ENCODE data around the gene RIN3. TPM values are rescaled to one million over a fixed set of nuclear protein-coding genes. Genes with fewer than 3 reads are reported as not detected.

The RIN3 gene
- total and polyA plus RNA-seq, 2 donors (not counting 3 experiments of a cell fraction or from before 2014, with no cell fraction given) = 5.1 to 20.8 TPM

GRCh38 chr14:92613008-92613658, 99.6 kb downstream of the RIN3 start:
- TF ChIP-seq, protein P1, sequence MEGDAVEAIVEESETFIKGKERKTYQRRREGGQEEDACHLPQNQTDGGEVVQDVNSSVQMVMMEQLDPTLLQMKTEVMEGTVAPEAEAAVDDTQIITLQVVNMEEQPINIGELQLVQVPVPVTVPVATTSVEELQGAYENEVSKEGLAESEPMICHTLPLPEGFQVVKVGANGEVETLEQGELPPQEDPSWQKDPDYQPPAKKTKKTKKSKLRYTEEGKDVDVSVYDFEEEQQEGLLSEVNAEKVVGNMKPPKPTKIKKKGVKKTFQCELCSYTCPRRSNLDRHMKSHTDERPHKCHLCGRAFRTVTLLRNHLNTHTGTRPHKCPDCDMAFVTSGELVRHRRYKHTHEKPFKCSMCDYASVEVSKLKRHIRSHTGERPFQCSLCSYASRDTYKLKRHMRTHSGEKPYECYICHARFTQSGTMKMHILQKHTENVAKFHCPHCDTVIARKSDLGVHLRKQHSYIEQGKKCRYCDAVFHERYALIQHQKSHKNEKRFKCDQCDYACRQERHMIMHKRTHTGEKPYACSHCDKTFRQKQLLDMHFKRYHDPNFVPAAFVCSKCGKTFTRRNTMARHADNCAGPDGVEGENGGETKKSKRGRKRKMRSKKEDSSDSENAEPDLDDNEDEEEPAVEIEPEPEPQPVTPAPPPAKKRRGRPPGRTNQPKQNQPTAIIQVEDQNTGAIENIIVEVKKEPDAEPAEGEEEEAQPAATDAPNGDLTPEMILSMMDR (IDR thresholded peaks at IDR 0.05; ENCODE audit: extremely low read depth in 1 of 2, insufficient read depth in 1 of 2, low read depth in 1 of 2, low read length in 2 of 2) = peak; percentile 65 to 68
- TF ChIP-seq GATA2 (IDR thresholded peaks at IDR 0.05; ENCODE audit: insufficient read depth, insufficient read length, low read depth, low read length) = no peak
- no peak for TF ChIP-seq POLR2A (IDR thresholded peaks at IDR 0.05; ENCODE audit: low read depth, low read length)

DNA sequence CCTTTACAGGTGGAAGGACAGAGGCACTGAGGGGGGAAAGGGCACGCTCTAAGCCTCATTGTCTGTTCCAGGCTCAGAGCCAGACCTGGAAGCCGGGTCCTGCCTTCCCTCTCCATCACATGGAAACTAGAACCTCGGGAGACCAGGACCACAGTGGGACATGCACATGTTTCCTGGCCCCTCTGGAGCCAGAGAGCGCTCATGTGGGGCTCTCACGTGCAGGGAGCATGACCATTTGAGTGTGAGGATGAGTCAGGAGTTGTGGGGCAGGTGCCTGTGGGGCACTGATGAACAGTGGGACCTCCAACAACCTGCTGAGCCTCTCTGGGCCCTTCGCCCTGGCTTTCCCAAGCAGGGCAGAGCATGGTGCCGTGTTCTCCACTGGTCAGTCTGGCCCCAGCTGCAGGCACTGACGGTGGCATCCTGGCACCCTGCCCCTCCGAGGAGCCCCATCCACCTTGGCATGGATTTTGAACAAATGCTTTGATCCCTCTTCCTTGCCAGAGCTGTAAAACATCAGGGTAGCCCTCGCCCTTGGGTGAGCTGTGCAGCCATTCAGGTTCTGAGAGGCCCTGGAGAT, 100.2 kb downstream of the RIN3 start:
- intact Hi-C loops (cut with micrococcal nuclease) = no loop called here
- Histone ChIP-seq H3K9me3 (replicated peaks; ENCODE audit: control insufficient read depth, insufficient read depth, low read length) (no peaks in the 10 kb centered on the region), H3K4me3 (replicated peaks in 1 of 3; ENCODE audit: insufficient read depth in 1 of 3, low read depth in 1 of 3, low read length in 3 of 3) (no peak overlapping the region), H3K27me3 (ENCODE audit: control insufficient read depth in 2 of 2, insufficient read depth in 2 of 2, low read length in 2 of 2) (no peaks in the 10 kb centered on the region), H4K20me1 (replicated peaks; ENCODE audit: control insufficient read depth, extremely low read depth, insufficient read depth, low read length) (no peaks in the 10 kb centered on the region), H3K27ac (ENCODE audit: insufficient read depth, low read depth, low read length) (no peak overlapping the region), H3K79me2 (ENCODE audit: control insufficient read depth, insufficient read depth, low read length) (no peaks in the 10 kb centered on the region), H3K4me1 (ENCODE audit: control insufficient read depth, extremely low read depth, insufficient read depth, low read length) (peaks cover 6% of the 10 kb centered on the region), H2AFZ (ENCODE audit: low read depth, low read length) (no peak overlapping the region), H3K9me1 (replicated peaks; ENCODE audit: control insufficient read depth, extremely low read depth, insufficient read depth, low read length) (no peaks in the 10 kb centered on the region), H3K36me3 (ENCODE audit: control insufficient read depth in 2 of 2, extremely low read depth in 1 of 2, insufficient read depth in 2 of 2, low read length in 2 of 2) (peaks cover 0 to 1% of the 10 kb centered on the region in 2 experiments), H3K9ac (replicated peaks; ENCODE audit: extremely low read depth, insufficient read depth, low read length) (no peak overlapping the region), H3K4me2 (ENCODE audit: insufficient read depth, low read length) (no peak overlapping the region)
- no peak for FAIRE-seq
- no TSS peak for BruUV-seq (replicated peaks)
- dilution Hi-C loops (cut with MboI; ENCODE audit: extremely low pct_ligation_motif_present, low sequenced_read_pairs) = no loop called here
- POLR2A ChIA-PET = no interaction called here
- TF ChIP-seq MYC (IDR thresholded peaks at IDR 0.05; ENCODE audit: low read depth, low read length) = no peak
- no peak for DNase-seq (ENCODE audit: low read depth, low spot score)
- CTCF ChIA-PET = interaction anchor here (0.8 kb wide), 1 partner anchor 73 kb away, joined by 3 read pairs; no protein-coding TSS in a partner anchor

More at GRCh38 chr14:92613008-92613658, 99.6 kb downstream of the RIN3 start:
- H4K20me1 ChIP-seq (replicated peaks; ENCODE audit: control insufficient read depth, extremely low read depth, insufficient read depth, low read length) = no peaks in the 10 kb centered on the region
- ChIA-PET POLR2A (no interaction called here), CTCF (interaction anchor here (0.8 kb wide), 1 partner anchor 73 kb away, joined by 3 read pairs; no protein-coding TSS in a partner anchor)
- H3K4me2 ChIP-seq (ENCODE audit: insufficient read depth, low read length) = no peak overlapping the region
- H3K9me1 ChIP-seq (replicated peaks; ENCODE audit: control insufficient read depth, extremely low read depth, insufficient read depth, low read length) = no peaks in the 10 kb centered on the region
- no peaks in the 10 kb centered on the region for H3K9me3 ChIP-seq (replicated peaks; ENCODE audit: control insufficient read depth, insufficient read depth, low read length)
- no peak overlapping the region for H2AFZ ChIP-seq (ENCODE audit: low read depth, low read length)
- BruUV-seq (replicated peaks) = no TSS peak
- FAIRE-seq (peak; percentile 71), DNase-seq (ENCODE audit: low read depth, low spot score) (no peak)
- peaks cover 0 to 1% of the 10 kb centered on the region in 2 experiments for H3K36me3 ChIP-seq (ENCODE audit: control insufficient read depth in 2 of 2, extremely low read depth in 1 of 2, insufficient read depth in 2 of 2, low read length in 2 of 2)
- no peak overlapping the region for H3K4me3 ChIP-seq (replicated peaks in 1 of 3; ENCODE audit: insufficient read depth in 1 of 3, low read depth in 1 of 3, low read length in 3 of 3)
- no peaks in the 10 kb centered on the region for H3K27me3 ChIP-seq (ENCODE audit: control insufficient read depth in 2 of 2, insufficient read depth in 2 of 2, low read length in 2 of 2)
- no peak overlapping the region for H3K27ac ChIP-seq (ENCODE audit: insufficient read depth, low read depth, low read length)
- intact Hi-C loops (cut with micrococcal nuclease) (no loop called here), dilution Hi-C loops (cut with MboI; ENCODE audit: extremely low pct_ligation_motif_present, low sequenced_read_pairs) (no loop called here)
- H3K79me2 ChIP-seq (ENCODE audit: control insufficient read depth, insufficient read depth, low read length) = no peaks in the 10 kb centered on the region
- peaks cover 6% of the 10 kb centered on the region for H3K4me1 ChIP-seq (ENCODE audit: control insufficient read depth, extremely low read depth, insufficient read depth, low read length)
- H3K9ac ChIP-seq (replicated peaks; ENCODE audit: extremely low read depth, insufficient read depth, low read length) = no peak overlapping the region
